ENCODE data around the gene PRIM2.
"Not testable (repeated sequence)": the region's sequence is repeated elsewhere in the genome, so short reads cannot be mapped to it uniquely, and the experiment has no call there.

GRCh38 chr6:57433790-57434189 is 116.4 kb downstream of the PRIM2 start:
- TF ChIP-seq, protein P1, sequence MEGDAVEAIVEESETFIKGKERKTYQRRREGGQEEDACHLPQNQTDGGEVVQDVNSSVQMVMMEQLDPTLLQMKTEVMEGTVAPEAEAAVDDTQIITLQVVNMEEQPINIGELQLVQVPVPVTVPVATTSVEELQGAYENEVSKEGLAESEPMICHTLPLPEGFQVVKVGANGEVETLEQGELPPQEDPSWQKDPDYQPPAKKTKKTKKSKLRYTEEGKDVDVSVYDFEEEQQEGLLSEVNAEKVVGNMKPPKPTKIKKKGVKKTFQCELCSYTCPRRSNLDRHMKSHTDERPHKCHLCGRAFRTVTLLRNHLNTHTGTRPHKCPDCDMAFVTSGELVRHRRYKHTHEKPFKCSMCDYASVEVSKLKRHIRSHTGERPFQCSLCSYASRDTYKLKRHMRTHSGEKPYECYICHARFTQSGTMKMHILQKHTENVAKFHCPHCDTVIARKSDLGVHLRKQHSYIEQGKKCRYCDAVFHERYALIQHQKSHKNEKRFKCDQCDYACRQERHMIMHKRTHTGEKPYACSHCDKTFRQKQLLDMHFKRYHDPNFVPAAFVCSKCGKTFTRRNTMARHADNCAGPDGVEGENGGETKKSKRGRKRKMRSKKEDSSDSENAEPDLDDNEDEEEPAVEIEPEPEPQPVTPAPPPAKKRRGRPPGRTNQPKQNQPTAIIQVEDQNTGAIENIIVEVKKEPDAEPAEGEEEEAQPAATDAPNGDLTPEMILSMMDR (IDR thresholded peaks at IDR 0.05; ENCODE audit: insufficient read depth, low read length, poor library complexity, severe bottlenecking) = not testable (repeated sequence)
- TF ChIP-seq EZH2phosphoT487 (conservative IDR thresholded peaks at IDR 0.05; ENCODE audit: low read length) = not testable (repeated sequence)
